Tibial nerve (tissue), 4 donors: Measurements from ENCODE around the gene CDCA5.

Experiments
- EP300 ChIP-seq, 2 donors: sonication (generic); formaldehyde crosslinking; IDR thresholded peaks; one replicate each; pipeline ENCODE4 v1.6.1; 2017; ENCODE audit warnings: antibody characterized with exemption in 2 of 2, mild to moderate bottlenecking in 1 of 2
- TF ChIP-seq, protein P1 (sequence below), 5 experiments: fragments of 200-600 bp in 3 of 5; fragments of 450-650 bp in 2 of 5; sonication (generic) in 3 of 5; IDR thresholded peaks; one replicate each; pipeline ENCODE4 v1.5.1; 2016 to 2019; ENCODE audit warnings: antibody characterized with exemption in 5 of 5, mild to moderate bottlenecking in 3 of 5, moderate library complexity in 2 of 5

DNA sequence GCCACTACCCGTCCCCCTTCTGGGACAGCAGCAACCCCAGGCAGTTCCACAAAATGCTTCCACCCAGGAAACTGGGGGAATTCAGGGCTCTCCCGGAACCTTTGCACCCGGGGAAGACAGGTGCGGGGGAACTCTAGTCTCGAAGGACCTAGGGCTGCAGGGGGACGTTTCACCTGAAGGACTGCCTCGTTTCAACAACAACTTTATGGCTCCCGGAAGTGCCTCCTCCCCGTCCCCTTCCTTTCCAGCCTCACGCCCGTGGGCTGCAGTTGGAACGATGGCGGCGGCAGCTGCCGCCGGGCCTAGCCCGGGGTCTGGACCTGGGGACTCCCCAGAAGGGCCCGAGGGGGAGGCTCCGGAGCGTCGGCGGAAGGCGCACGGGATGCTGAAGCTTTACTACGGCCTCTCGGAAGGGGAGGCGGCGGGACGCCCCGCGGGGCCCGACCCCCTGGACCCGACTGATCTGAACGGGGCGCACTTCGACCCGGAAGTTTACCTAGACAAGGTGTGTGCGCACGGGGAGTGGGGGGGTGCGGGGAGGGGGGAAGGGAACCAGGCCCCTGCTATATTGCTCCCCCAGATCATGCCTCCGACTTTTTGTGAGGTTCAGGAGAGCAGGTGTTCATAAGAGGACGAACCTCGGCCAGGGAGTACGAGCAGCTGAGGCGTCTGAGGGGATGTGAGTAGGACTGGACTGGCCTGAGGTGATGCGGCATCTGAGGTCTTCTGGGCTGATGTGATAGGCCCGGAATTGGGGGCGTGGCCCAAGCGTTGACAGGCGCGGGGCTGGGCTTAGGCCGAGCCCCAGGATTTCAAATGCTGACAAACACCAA is 12.3 kb upstream of the CDCA5 start, which contains the start of gene VPS51:
- TF ChIP-seq, protein P1, sequence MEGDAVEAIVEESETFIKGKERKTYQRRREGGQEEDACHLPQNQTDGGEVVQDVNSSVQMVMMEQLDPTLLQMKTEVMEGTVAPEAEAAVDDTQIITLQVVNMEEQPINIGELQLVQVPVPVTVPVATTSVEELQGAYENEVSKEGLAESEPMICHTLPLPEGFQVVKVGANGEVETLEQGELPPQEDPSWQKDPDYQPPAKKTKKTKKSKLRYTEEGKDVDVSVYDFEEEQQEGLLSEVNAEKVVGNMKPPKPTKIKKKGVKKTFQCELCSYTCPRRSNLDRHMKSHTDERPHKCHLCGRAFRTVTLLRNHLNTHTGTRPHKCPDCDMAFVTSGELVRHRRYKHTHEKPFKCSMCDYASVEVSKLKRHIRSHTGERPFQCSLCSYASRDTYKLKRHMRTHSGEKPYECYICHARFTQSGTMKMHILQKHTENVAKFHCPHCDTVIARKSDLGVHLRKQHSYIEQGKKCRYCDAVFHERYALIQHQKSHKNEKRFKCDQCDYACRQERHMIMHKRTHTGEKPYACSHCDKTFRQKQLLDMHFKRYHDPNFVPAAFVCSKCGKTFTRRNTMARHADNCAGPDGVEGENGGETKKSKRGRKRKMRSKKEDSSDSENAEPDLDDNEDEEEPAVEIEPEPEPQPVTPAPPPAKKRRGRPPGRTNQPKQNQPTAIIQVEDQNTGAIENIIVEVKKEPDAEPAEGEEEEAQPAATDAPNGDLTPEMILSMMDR (IDR thresholded peaks at IDR 0.05) = peak in 2 of 5 experiments; percentile 45 to 66
- peak; percentile 84 to 97 for TF ChIP-seq EP300 (IDR thresholded peaks at IDR 0.05)
